SK-N-SH (cell line): ENCODE results near the gene CNTNAP3. TPM values are rescaled to one million over a fixed set of nuclear protein-coding genes. Genes with fewer than 3 reads are reported as not detected.
"Not testable (repeated sequence)": the region's sequence is repeated elsewhere in the genome, so short reads cannot be mapped to it uniquely, and the experiment has no call there.

Experiments
- CTCF ChIA-PET: fragments of 300-600, 350-600 bp; formaldehyde crosslinking; extraction: SDS; loops from one replicate; lab custom pipeline; 2021; lab: Yijun Ruan, JAX
- POLR2A ChIA-PET: fragments of 350-600 bp; sonication (Branson Sonifier 250); formaldehyde crosslinking; extraction: SDS; loops from one replicate; lab custom pipeline; 2020; ENCODE audit warnings: antibody characterized with exemption, inconsistent platforms; lab: Yijun Ruan, JAX
- DNase-seq: peaks from one replicate; pipeline ENCODE4 v3.0.0; 2012
- H2AFZ ChIP-seq: fragments of 200-600 bp; sonication (generic); 2 replicates; pipeline ENCODE4 v1.8.1; 2016; ENCODE audit warnings: antibody characterized with exemption, mild to moderate bottlenecking, low read depth
- H3F3A ChIP-seq: fragments of 200-600 bp; sonication (generic); replicated peaks from 2 replicates; pipeline ENCODE3; 2016; ENCODE audit warnings: antibody characterized with exemption, mild to moderate bottlenecking; ENCODE audit not compliant: insufficient read depth
- H3K27ac ChIP-seq, 2 experiments: fragments of 200-500 bp in 1 of 2; fragments of 200-600 bp in 1 of 2; sonication (Bioruptor generic) in 1 of 2; sonication (generic), shearing (Covaris generic) in 1 of 2; 2 replicates each; pipeline versions ENCODE4 v1.5.1 to v1.6.1; 2014 to 2016; ENCODE audit warnings: low read depth in 2 of 2, inconsistent platforms in 1 of 2, low read length in 1 of 2, mild to moderate bottlenecking in 1 of 2, mixed read lengths in 1 of 2
- H3K27me3 ChIP-seq: fragments of 200-600 bp; sonication (generic), shearing (Covaris generic); 2 replicates; pipeline ENCODE4 v1.6.1; 2016; ENCODE audit warnings: mixed run types; ENCODE audit not compliant: insufficient read depth
- H3K36me3 ChIP-seq, 2 experiments: fragments of 200-500 bp in 1 of 2; fragments of 200-600 bp in 1 of 2; sonication (Bioruptor generic) in 1 of 2; sonication (generic) in 1 of 2; replicated peaks in 1 of 2; 2 replicates each; pipeline versions ENCODE3 to v1.5.1; 2014 to 2016; ENCODE audit warnings: low read length in 1 of 2, mild to moderate bottlenecking in 1 of 2; ENCODE audit not compliant: insufficient read depth in 2 of 2, control insufficient read depth in 1 of 2
- H3K4me1 ChIP-seq, 2 experiments: fragments of 200-500 bp in 1 of 2; fragments of 200-600 bp in 1 of 2; sonication (Bioruptor generic) in 1 of 2; sonication (generic), shearing (Covaris generic) in 1 of 2; 2 replicates each; pipeline versions ENCODE4 v1.5.1 to v1.6.1; 2014 to 2016; ENCODE audit warnings: low read depth in 1 of 2, low read length in 1 of 2, mixed run types in 1 of 2; ENCODE audit not compliant: insufficient read depth in 2 of 2, control insufficient read depth in 1 of 2
- H3K4me2 ChIP-seq: fragments of 200-600 bp; sonication (generic), shearing (Covaris generic); 2 replicates; pipeline ENCODE4 v1.6.1; 2017; ENCODE audit warnings: mixed run types
- H3K4me3 ChIP-seq, 2 experiments: fragments of 200-500 bp in 1 of 2; fragments of 200-600 bp in 1 of 2; sonication (Bioruptor generic) in 1 of 2; sonication (generic), shearing (Covaris generic) in 1 of 2; 2 replicates each; pipeline versions ENCODE4 v1.5.1 to v1.8.1; 2014 to 2016; ENCODE audit warnings: low read depth in 2 of 2, inconsistent platforms in 1 of 2, low read length in 1 of 2, mild to moderate bottlenecking in 1 of 2, mixed read lengths in 1 of 2, moderate library complexity in 1 of 2
- H3K79me2 ChIP-seq: fragments of 200-600 bp; sonication (generic); 2 replicates; pipeline ENCODE4 v1.8.1; 2017; ENCODE audit warnings: mild to moderate bottlenecking; ENCODE audit not compliant: insufficient read depth
- H3K9ac ChIP-seq: fragments of 200-600 bp; sonication (generic); 2 replicates; pipeline ENCODE4 v1.6.1; 2017; ENCODE audit warnings: mixed run types
- H3K9me2 ChIP-seq: fragments of 200-600 bp; sonication (generic); 2 replicates; pipeline ENCODE4 v1.6.1; 2017; ENCODE audit warnings: mixed run types
- H3K9me3 ChIP-seq: fragments of 200-600 bp; sonication (generic); 2 replicates; pipeline ENCODE4 v1.6.1; 2017; ENCODE audit warnings: mixed run types, mild to moderate bottlenecking, moderate library complexity
- H4K20me1 ChIP-seq: fragments of 200-600 bp; sonication (generic); 2 replicates; pipeline ENCODE4 v1.6.1; 2017; ENCODE audit warnings: mild to moderate bottlenecking, mixed run types; ENCODE audit not compliant: insufficient read depth
- WGBS: methylation state at CpG from one replicate; pipeline ENCODE4 v1.1.6; 2017; ENCODE audit warnings: low lambda C conversion rate; 5-methylcytosine and 5-hydroxymethylcytosine counted together
- polyA plus RNA-seq, 3 experiments: library from polyadenylated mRNA; depleted of rRNA; stranded (reverse); fragments of >200 nt; gene quantifications; 2 replicates each; pipeline ENCODE4 v1.2.3, GENCODE V29; 2012

The CNTNAP3 gene
- polyA plus RNA-seq, 1 of the 3 experiments (the other 2 are of a cell fraction), result 0.20 TPM

- DNase-seq, H3K9me3 ChIP-seq, H3K9me2 ChIP-seq, CTCF ChIA-PET, H2AFZ ChIP-seq, H3K9ac ChIP-seq, H3K36me3 ChIP-seq, H3F3A ChIP-seq, H3K27me3 ChIP-seq, H4K20me1 ChIP-seq, H3K4me2 ChIP-seq, POLR2A ChIA-PET, H3K27ac ChIP-seq, H3K4me1 ChIP-seq, H3K4me3 ChIP-seq, H3K79me2 ChIP-seq: not testable (repeated sequence)
- WGBS, result 56% methylated on average over 5 of the region's 5 CpGs
Measured at GRCh38 chr9:39062966-39063365, 225.0 kb downstream of the CNTNAP3 start.

GRCh38 chr9:39054453-39054852 is 233.5 kb downstream of the CNTNAP3 start:
- H3K4me1 ChIP-seq, DNase-seq, H3K27me3 ChIP-seq, POLR2A ChIA-PET, H2AFZ ChIP-seq, H3K79me2 ChIP-seq, H3K4me2 ChIP-seq, H3K9me3 ChIP-seq, H3K4me3 ChIP-seq, H3K9ac ChIP-seq, H4K20me1 ChIP-seq, H3K9me2 ChIP-seq, H3F3A ChIP-seq, CTCF ChIA-PET, H3K36me3 ChIP-seq, H3K27ac ChIP-seq: not testable (repeated sequence)
- 39% methylated on average over 3 of the region's 8 CpGs for WGBS

DNA sequence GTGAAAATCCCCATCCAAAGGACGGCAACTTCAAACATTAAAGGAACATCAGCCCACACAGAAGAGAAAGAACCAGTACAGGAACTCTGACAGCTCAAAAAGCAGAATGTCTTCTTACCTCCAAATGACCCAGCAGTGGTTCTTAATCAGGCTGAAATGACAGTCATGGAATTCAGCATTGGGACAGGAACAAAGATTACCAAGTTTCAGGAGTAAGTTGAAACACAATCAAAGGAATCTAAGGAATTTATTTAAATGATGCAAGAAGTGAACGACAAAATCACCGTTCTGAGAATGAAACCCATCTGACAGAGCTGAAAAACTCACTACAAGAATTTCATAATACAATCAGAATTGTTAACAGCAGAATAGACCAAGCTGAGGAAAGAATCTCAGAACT is 241.1 kb downstream of the CNTNAP3 start:
- H3K4me1 ChIP-seq, POLR2A ChIA-PET, H3K9ac ChIP-seq, DNase-seq, H3K4me3 ChIP-seq, CTCF ChIA-PET, H2AFZ ChIP-seq, H3F3A ChIP-seq, H3K27me3 ChIP-seq, H3K36me3 ChIP-seq, H3K9me2 ChIP-seq, H3K79me2 ChIP-seq, H3K27ac ChIP-seq, H4K20me1 ChIP-seq, H3K9me3 ChIP-seq, H3K4me2 ChIP-seq: not testable (repeated sequence)
- 34% methylated on average over 3 of the region's 3 CpGs for WGBS

GRCh38 chr9:39042352-39042803 is 245.6 kb downstream of the CNTNAP3 start:
- H3F3A ChIP-seq, H3K27me3 ChIP-seq, H3K9ac ChIP-seq, H3K9me3 ChIP-seq, H3K9me2 ChIP-seq, H3K36me3 ChIP-seq, H3K4me2 ChIP-seq, H2AFZ ChIP-seq, H3K27ac ChIP-seq, H3K4me3 ChIP-seq, H4K20me1 ChIP-seq, POLR2A ChIA-PET, DNase-seq, CTCF ChIA-PET, H3K79me2 ChIP-seq, H3K4me1 ChIP-seq: not testable (repeated sequence)
- 61% methylated on average over 12 of the region's 27 CpGs for WGBS

GRCh38 chr9:39041774-39042173 is 246.2 kb downstream of the CNTNAP3 start:
- H3K27ac ChIP-seq, POLR2A ChIA-PET, H3K9me2 ChIP-seq, H2AFZ ChIP-seq, H3K4me1 ChIP-seq, H3K4me2 ChIP-seq, CTCF ChIA-PET, H4K20me1 ChIP-seq, H3K9me3 ChIP-seq, DNase-seq, H3K27me3 ChIP-seq, H3K36me3 ChIP-seq, H3F3A ChIP-seq, H3K9ac ChIP-seq, H3K4me3 ChIP-seq, H3K79me2 ChIP-seq: not testable (repeated sequence)
- WGBS, result 42% methylated on average over 10 of the region's 10 CpGs

DNA sequence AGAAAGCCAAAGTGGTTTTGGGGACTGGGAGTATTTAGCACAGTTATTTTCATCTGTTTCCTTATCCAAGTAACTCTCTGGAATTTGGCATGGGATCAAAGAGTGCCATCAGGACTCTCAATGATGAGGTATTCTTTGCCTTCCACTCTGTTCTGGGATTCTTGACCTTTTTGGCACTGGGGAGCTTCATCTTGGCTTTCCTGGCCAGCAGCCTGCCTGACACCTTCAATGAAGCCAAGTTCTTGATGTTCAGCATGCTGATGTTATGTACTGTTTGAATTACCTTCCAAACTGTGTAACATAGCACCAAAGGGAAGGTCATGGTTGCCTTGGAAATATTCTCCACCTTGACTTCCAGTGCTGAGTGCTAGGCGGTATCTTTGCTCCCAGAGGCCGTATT is 248.8 kb downstream of the CNTNAP3 start:
- H3K9ac ChIP-seq, H3K9me3 ChIP-seq, CTCF ChIA-PET, H3K4me3 ChIP-seq, POLR2A ChIA-PET, H3K4me2 ChIP-seq, H3K9me2 ChIP-seq, H3K36me3 ChIP-seq, H3K4me1 ChIP-seq, H3F3A ChIP-seq, H3K27ac ChIP-seq, H3K79me2 ChIP-seq, H2AFZ ChIP-seq, DNase-seq, H3K27me3 ChIP-seq, H4K20me1 ChIP-seq: not testable (repeated sequence)
- WGBS, result 22% methylated on average over 2 of the region's 2 CpGs

DNA sequence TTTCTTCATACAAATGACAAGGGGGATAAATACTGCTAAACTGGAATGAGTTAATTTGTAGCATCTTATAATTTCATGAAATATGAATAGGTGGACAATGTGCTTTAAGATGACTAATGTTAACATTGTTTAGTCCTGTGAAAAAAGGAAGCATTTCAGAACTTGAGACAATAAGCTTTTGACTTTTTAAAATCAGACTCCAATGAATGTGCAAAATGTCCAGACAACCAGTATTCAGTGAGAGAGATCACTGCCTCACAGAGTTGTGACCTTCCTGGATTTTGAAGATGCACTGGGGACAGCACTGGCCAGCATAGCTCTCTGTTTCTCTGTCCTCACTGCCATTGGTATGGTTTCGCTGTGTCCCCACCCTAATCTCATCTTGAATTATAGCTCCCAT is 249.7 kb downstream of the CNTNAP3 start:
- H3K9ac ChIP-seq, H2AFZ ChIP-seq: not testable (repeated sequence)

More for the DNA sequence above, 249.7 kb downstream of the CNTNAP3 start:
- H3K79me2 ChIP-seq, H3K4me3 ChIP-seq, H3K4me2 ChIP-seq, H3K9me3 ChIP-seq, H4K20me1 ChIP-seq, H3K36me3 ChIP-seq, H3K9me2 ChIP-seq, CTCF ChIA-PET, H3K27me3 ChIP-seq, POLR2A ChIA-PET, H3K4me1 ChIP-seq, H3K27ac ChIP-seq, DNase-seq, H3F3A ChIP-seq: not testable (repeated sequence)
- WGBS, result 16% methylated on average over 1 of the region's 1 CpG
